Nephron progenitor cell (in vitro differentiated cells): ENCODE measurements around the gene LEKR1.
"Not testable (repeated sequence)": the region's sequence is repeated elsewhere in the genome, so short reads cannot be mapped to it uniquely, and the experiment has no call there.

Source experiments
- DNase-seq: peaks from one replicate; pipeline ENCODE4 v3.0.0; 2021
- H3K27ac Mint-ChIP-seq: 2 replicates; pipeline ENCODE4 v1.8.0; 2021; ENCODE audit warnings: mild to moderate bottlenecking, moderate library complexity, mixed read lengths
- H3K27me3 Mint-ChIP-seq: 2 replicates; pipeline ENCODE4 v1.8.0; 2021; ENCODE audit warnings: mild to moderate bottlenecking, low read depth, mixed read lengths; ENCODE audit not compliant: poor library complexity
- H3K36me3 Mint-ChIP-seq: 2 replicates; pipeline ENCODE4 v1.8.0; 2021; ENCODE audit warnings: low read depth, mixed read lengths
- H3K4me1 Mint-ChIP-seq: 2 replicates; pipeline ENCODE4 v1.8.0; 2021; ENCODE audit warnings: mixed read lengths
- H3K4me3 Mint-ChIP-seq: 2 replicates; pipeline ENCODE4 v1.8.0; 2021; ENCODE audit warnings: mild to moderate bottlenecking, moderate library complexity, mixed read lengths
- H3K9me3 Mint-ChIP-seq: 2 replicates; pipeline ENCODE4 v1.8.0; 2021; ENCODE audit warnings: mild to moderate bottlenecking, moderate library complexity, mixed read lengths
- CTCF ChIP-seq: fragments of 200-600 bp; sonication (generic); IDR thresholded peaks from 2 replicates; pipeline ENCODE4 v1.5.0; 2021; ENCODE audit warnings: antibody characterized with exemption

Gene LEKR1

GRCh38 chr3:156817646-156818272, 8.4 kb upstream of the LEKR1 start:
- Mint-ChIP-seq H3K4me1 (peaks cover 34% of the 10 kb centered on the region), H3K36me3 (no peaks in the 10 kb centered on the region), H3K4me3 (peak overlapping the region; percentile 86), H3K27me3 (peaks cover 37% of the 10 kb centered on the region), H3K27ac (no peak overlapping the region), H3K9me3 (peaks cover 3% of the 10 kb centered on the region)
- TF ChIP-seq CTCF: no peak
- no peak for DNase-seq

- peaks cover 36% of the 10 kb centered on the region for H3K27me3 Mint-ChIP-seq
- peaks cover 3% of the 10 kb centered on the region for H3K9me3 Mint-ChIP-seq
- peaks cover 36% of the 10 kb centered on the region for H3K4me1 Mint-ChIP-seq
- TF ChIP-seq CTCF: no peak
- no peak overlapping the region for H3K27ac Mint-ChIP-seq
- H3K36me3 Mint-ChIP-seq: no peaks in the 10 kb centered on the region
- no peak for DNase-seq
- H3K4me3 Mint-ChIP-seq: peak overlapping the region; percentile 86
Measured at GRCh38 chr3:156818273-156818651, 7.9 kb upstream of the LEKR1 start.

- Mint-ChIP-seq H3K36me3 (no peaks in the 10 kb centered on the region), H3K4me3 (no peak overlapping the region)
Measured at GRCh38 chr3:156818890-156819289, 7.3 kb upstream of the LEKR1 start.

GRCh38 chr3:156819842-156820691, 6.1 kb upstream of the LEKR1 start:
- Mint-ChIP-seq H3K4me3 (no peak overlapping the region), H3K27ac (no peak overlapping the region), H3K4me1 (peaks cover 38% of the 10 kb centered on the region), H3K27me3 (peaks cover 23% of the 10 kb centered on the region), H3K36me3 (no peaks in the 10 kb centered on the region), H3K9me3 (peaks cover 3% of the 10 kb centered on the region)
- TF ChIP-seq CTCF: no peak
- DNase-seq: no peak

More at GRCh38 chr3:156818890-156819289, 7.3 kb upstream of the LEKR1 start:
- H3K9me3 Mint-ChIP-seq: peaks cover 3% of the 10 kb centered on the region
- peaks cover 38% of the 10 kb centered on the region for H3K4me1 Mint-ChIP-seq
- peak overlapping the region; percentile 2 for H3K27ac Mint-ChIP-seq
- no peak for TF ChIP-seq CTCF
- H3K27me3 Mint-ChIP-seq: peaks cover 31% of the 10 kb centered on the region
- DNase-seq: no peak

- Mint-ChIP-seq H3K9me3 (peaks cover 3% of the 10 kb centered on the region), H3K4me1 (peaks cover 39% of the 10 kb centered on the region), H3K36me3 (no peaks in the 10 kb centered on the region), H3K4me3 (no peak overlapping the region), H3K27ac (no peak overlapping the region), H3K27me3 (peaks cover 17% of the 10 kb centered on the region)
- no peak for DNase-seq
- TF ChIP-seq CTCF: no peak
Measured at GRCh38 chr3:156820692-156821080, 5.5 kb upstream of the LEKR1 start.

GRCh38 chr3:156822626-156823260, 3.4 kb upstream of the LEKR1 start:
- not testable (repeated sequence) for H3K36me3 Mint-ChIP-seq, H3K9me3 Mint-ChIP-seq, H3K27me3 Mint-ChIP-seq, H3K4me3 Mint-ChIP-seq, H3K27ac Mint-ChIP-seq, DNase-seq
- H3K4me1 Mint-ChIP-seq: peaks cover 42% of the 10 kb centered on the region
